ENCODE measurements around the gene SEC23IP. TPM values are rescaled to one million over a fixed set of nuclear protein-coding genes. Genes with fewer than 3 reads are reported as not detected.

Gene SEC23IP
- polyA plus RNA-seq, 1 donor (not counting 4 experiments of a cell fraction or from before 2014, with no cell fraction given): 36.9 TPM

- no peaks in the 10 kb centered on the region for H3K9me3 ChIP-seq (ENCODE audit: control insufficient read depth, low read depth, low read length)
- H3K27me3 ChIP-seq (ENCODE audit: control insufficient read depth, extremely low read depth, insufficient read depth, low read length): no peaks in the 10 kb centered on the region
- peaks cover 52% of the 10 kb centered on the region for H3K79me2 ChIP-seq (ENCODE audit: control insufficient read depth, insufficient read depth, low read length)
- H3K4me2 ChIP-seq (ENCODE audit: control insufficient read depth, extremely low read depth, insufficient read depth, low read depth, low read length): peak overlapping the region; percentile 97
- TF ChIP-seq CTCF (optimal IDR thresholded peaks at IDR 0.05 in 1 of 3, IDR thresholded peaks at IDR 0.05 in 1 of 3, conservative IDR thresholded peaks at IDR 0.05 in 1 of 3; ENCODE audit: extremely low read depth in 1 of 3, insufficient read depth in 2 of 3, low read length in 3 of 3) (no peak), EZH2 (IDR thresholded peaks at IDR 0.05; ENCODE audit: low read length) (no peak)
- peaks cover 3% of the 10 kb centered on the region for H4K20me1 ChIP-seq (ENCODE audit: control insufficient read depth, extremely low read depth, insufficient read depth, low read length)
- peaks cover 0 to 10% of the 10 kb centered on the region in 2 experiments for H3K36me3 ChIP-seq (ENCODE audit: control insufficient read depth in 2 of 2, extremely low read depth in 1 of 2, insufficient read depth in 2 of 2, low read length in 2 of 2)
- DNase-seq (ENCODE audit: low read depth, low spot score): no peak
- no peak overlapping the region for H2AFZ ChIP-seq (ENCODE audit: control insufficient read depth, low read length)
- peak overlapping the region; percentile 87 for H3K9ac ChIP-seq (ENCODE audit: control insufficient read depth, extremely low read depth, insufficient read depth, low read length)
- H3K4me1 ChIP-seq (ENCODE audit: control insufficient read depth, extremely low read depth, insufficient read depth, low read length): peaks cover 28% of the 10 kb centered on the region
- peaks cover 3% of the 10 kb centered on the region for H3K9me1 ChIP-seq (ENCODE audit: control insufficient read depth, extremely low read depth, insufficient read depth, low read length)
- peak overlapping the region; percentile 88 to 95 (median 89) for H3K4me3 ChIP-seq (ENCODE audit: control insufficient read depth in 2 of 3, extremely low read depth in 1 of 3, insufficient read depth in 2 of 3, low read depth in 1 of 3, low read length in 3 of 3)
- no peak for FAIRE-seq
- dilution Hi-C loops (cut with MboI; ENCODE audit: extremely low pct_ligation_motif_present, low sequenced_read_pairs): no loop called here
- peak overlapping the region; percentile 76 for H3K27ac ChIP-seq (ENCODE audit: control insufficient read depth, insufficient read depth, low read length)
Measured at GRCh38 chr10:119893074-119893473, 544 bp downstream of the SEC23IP start.

GRCh38 chr10:119893845-119894427 lies 1.4 kb downstream of the SEC23IP start:
- Histone ChIP-seq H3K36me3 (ENCODE audit: control insufficient read depth in 2 of 2, extremely low read depth in 1 of 2, insufficient read depth in 2 of 2, low read length in 2 of 2) (peaks cover 6 to 10% of the 10 kb centered on the region in 2 experiments), H3K4me2 (ENCODE audit: control insufficient read depth, extremely low read depth, insufficient read depth, low read depth, low read length) (peak overlapping the region; percentile 97), H3K9me1 (ENCODE audit: control insufficient read depth, extremely low read depth, insufficient read depth, low read length) (peaks cover 3% of the 10 kb centered on the region), H3K9me3 (ENCODE audit: control insufficient read depth, low read depth, low read length) (no peaks in the 10 kb centered on the region), H2AFZ (ENCODE audit: control insufficient read depth, low read length) (no peak overlapping the region), H3K79me2 (ENCODE audit: control insufficient read depth, insufficient read depth, low read length) (peaks cover 61% of the 10 kb centered on the region), H3K4me3 (ENCODE audit: control insufficient read depth in 2 of 3, extremely low read depth in 1 of 3, insufficient read depth in 2 of 3, low read depth in 1 of 3, low read length in 3 of 3) (peak overlapping the region; percentile 2 to 95 (median 18)), H3K9ac (ENCODE audit: control insufficient read depth, extremely low read depth, insufficient read depth, low read length) (no peak overlapping the region), H3K27ac (ENCODE audit: control insufficient read depth, insufficient read depth, low read length) (no peak overlapping the region), H3K27me3 (ENCODE audit: control insufficient read depth, extremely low read depth, insufficient read depth, low read length) (no peaks in the 10 kb centered on the region), H3K4me1 (ENCODE audit: control insufficient read depth, extremely low read depth, insufficient read depth, low read length) (peaks cover 28% of the 10 kb centered on the region), H4K20me1 (ENCODE audit: control insufficient read depth, extremely low read depth, insufficient read depth, low read length) (peaks cover 3% of the 10 kb centered on the region)
- TF ChIP-seq EZH2 (IDR thresholded peaks at IDR 0.05; ENCODE audit: low read length) (no peak), CTCF (optimal IDR thresholded peaks at IDR 0.05 in 1 of 3, IDR thresholded peaks at IDR 0.05 in 1 of 3, conservative IDR thresholded peaks at IDR 0.05 in 1 of 3; ENCODE audit: extremely low read depth in 1 of 3, insufficient read depth in 2 of 3, low read length in 3 of 3) (no peak)
- dilution Hi-C loops (cut with MboI; ENCODE audit: extremely low pct_ligation_motif_present, low sequenced_read_pairs): no loop called here
- no peak for DNase-seq (ENCODE audit: low read depth, low spot score)
- no peak for FAIRE-seq

Data from keratinocyte (primary cell).